Measurements from ENCODE around the gene FMN2.

Gene FMN2

DNA sequence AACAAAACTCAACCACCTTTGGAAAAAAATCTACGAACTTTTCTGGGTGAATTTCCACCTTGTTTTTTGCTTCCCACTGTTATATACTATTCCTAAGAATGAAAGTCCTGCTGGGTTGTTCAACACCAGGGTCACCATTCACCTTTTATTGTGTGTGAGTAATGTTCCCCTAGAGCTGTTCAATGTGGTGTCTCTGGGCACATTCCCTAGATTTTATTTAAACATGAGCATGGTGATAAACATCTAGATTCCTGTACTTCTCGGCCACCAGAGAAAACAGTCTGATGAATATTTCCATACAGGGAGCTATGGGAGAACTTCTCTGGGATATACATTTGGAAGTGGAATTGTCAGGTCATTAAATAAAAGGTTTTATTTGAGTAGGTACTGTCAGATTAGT lies 13.0 kb downstream of the FMN2 start:
- TF ChIP-seq, protein P1, sequence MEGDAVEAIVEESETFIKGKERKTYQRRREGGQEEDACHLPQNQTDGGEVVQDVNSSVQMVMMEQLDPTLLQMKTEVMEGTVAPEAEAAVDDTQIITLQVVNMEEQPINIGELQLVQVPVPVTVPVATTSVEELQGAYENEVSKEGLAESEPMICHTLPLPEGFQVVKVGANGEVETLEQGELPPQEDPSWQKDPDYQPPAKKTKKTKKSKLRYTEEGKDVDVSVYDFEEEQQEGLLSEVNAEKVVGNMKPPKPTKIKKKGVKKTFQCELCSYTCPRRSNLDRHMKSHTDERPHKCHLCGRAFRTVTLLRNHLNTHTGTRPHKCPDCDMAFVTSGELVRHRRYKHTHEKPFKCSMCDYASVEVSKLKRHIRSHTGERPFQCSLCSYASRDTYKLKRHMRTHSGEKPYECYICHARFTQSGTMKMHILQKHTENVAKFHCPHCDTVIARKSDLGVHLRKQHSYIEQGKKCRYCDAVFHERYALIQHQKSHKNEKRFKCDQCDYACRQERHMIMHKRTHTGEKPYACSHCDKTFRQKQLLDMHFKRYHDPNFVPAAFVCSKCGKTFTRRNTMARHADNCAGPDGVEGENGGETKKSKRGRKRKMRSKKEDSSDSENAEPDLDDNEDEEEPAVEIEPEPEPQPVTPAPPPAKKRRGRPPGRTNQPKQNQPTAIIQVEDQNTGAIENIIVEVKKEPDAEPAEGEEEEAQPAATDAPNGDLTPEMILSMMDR (IDR thresholded peaks at IDR 0.05): no peak
- TF ChIP-seq ZFX (IDR thresholded peaks at IDR 0.05; ENCODE audit: borderline replicate concordance): no peak
- no peak overlapping the region for H3K27ac ChIP-seq

DNA sequence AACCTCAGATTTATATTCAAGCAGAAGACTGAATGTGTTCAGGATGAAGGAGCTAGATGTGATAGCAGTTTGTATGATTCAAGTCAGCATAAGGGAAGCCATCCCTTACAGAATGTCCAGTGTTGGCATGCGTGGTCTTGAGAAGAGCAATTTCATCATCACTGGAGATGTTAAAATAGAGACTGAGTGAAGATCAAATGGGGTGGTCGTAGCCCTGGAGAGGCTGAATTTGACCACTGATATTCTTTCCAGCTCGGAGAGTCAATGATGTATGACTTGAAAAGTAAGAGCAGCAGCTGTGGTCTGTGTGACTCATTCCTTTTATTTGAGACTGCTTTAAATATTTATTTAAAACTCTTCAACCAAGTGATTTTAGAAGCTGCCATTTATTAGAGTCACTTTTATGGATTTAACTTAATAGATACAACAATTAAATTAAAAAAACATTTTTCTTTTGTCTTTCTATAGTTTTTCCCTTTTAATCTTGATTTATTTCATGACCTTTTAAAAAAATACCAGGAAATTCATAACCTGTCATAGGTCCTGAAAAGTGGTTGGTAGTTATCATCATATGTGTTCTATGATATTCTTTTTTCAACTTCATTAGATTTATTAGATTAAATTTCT lies 15.5 kb downstream of the FMN2 start:
- TF ChIP-seq, protein P1 (IDR thresholded peaks at IDR 0.05): no peak
- TF ChIP-seq ZFX (IDR thresholded peaks at IDR 0.05; ENCODE audit: borderline replicate concordance): no peak
- no peak overlapping the region for H3K27ac ChIP-seq

DNA sequence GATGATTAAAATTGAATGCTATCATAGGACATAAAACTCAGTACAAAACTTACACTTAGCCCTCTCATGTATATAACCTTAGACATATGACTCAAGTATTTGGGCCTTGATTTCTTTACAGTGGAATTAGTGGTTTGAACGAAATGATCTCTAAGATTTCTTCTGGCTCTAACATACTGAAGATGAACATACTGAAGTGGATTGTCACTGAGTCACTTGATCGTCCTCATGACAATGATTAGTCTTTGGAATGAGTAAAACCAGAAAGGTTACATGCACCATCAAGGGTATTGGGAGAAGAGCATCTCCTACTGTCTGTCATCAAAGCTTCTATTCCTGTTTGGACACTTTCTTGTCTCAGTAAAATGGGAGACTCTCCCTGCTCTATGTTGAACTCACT lies 17.4 kb downstream of the FMN2 start:
- H3K27ac ChIP-seq: no peak overlapping the region
- no peak for TF ChIP-seq ZFX (IDR thresholded peaks at IDR 0.05; ENCODE audit: borderline replicate concordance)
- TF ChIP-seq, protein P1 (IDR thresholded peaks at IDR 0.05): no peak

DNA sequence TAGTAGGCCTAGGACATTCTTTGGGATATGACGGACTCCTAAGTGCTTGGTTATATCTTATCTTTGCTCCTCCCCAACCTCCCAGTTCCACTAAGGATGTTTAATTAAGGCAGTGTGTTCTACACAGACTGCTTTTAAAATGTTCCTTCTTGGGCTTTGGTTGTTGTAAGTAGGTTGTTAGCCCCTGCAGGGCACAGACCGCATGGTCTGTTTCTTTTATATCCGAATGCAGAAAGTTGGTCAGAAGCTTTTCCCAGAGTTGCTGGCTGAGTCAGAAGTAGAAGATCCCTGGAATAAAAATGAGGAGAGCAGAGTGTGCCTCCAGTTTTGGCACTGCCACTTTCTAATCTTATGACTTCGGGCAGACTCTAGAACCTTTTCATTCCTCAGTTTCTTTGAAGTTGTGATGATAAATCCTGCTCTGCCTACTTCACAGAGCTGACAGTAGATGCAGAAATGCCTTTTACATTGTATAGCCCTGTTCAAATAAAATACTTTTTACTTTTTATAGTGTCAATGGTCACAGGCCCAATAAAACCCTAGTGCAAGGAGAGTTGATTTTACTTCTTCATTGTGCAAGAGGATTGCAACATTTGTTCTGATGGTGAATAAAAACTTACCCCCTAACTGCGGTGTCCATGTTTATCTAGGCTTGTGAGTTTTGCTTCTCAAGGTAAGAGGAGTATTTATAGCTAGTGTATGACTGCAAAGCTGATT lies 18.4 kb downstream of the FMN2 start:
- TF ChIP-seq ZFX (IDR thresholded peaks at IDR 0.05; ENCODE audit: borderline replicate concordance): no peak
- TF ChIP-seq, protein P1 (IDR thresholded peaks at IDR 0.05): no peak
- no peak overlapping the region for H3K27ac ChIP-seq

DNA sequence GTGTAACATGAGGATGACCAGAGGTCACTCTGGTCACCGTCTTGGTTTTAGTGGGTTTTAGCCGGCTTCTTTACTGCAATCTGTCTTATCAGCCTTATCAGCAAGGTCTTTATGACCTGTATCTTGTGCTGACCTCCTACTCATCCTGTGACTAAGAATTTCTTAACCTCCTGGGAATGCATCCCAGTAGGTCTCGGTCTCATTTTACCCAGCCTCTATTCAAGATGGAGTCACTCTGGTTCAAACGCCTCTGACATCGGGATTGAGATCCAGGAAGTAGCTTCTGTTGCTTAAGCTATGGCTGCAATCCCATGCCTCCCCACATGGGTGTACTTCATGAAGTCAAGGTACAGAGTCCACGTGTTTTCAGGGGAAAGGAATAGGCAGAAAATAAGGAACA lies 19.9 kb downstream of the FMN2 start:
- no peak overlapping the region for H3K27ac ChIP-seq
- TF ChIP-seq ZFX (IDR thresholded peaks at IDR 0.05; ENCODE audit: borderline replicate concordance): no peak
- TF ChIP-seq, protein P1 (IDR thresholded peaks at IDR 0.05): no peak

DNA sequence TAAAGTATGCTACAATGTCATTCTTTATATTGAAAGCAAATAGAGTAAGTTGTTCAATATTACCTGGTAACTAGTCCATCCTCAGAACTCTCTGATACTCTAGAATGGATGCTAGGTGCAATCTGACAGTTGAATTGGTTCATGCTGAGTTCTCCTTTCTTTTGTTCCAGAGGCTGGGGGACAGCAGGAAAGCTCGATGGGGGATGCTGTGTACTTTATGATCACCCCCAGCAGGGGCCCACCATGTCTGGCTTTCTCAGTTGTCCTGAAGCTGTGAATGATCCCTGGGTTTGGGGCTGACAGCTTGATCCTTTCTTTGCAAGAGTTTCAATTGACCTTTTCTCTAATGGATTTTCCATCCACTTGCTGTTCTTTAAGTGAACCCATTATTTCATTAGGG lies 22.5 kb downstream of the FMN2 start:
- no peak overlapping the region for H3K27ac ChIP-seq
- TF ChIP-seq, protein P1 (IDR thresholded peaks at IDR 0.05): no peak
- no peak for TF ChIP-seq ZFX (IDR thresholded peaks at IDR 0.05; ENCODE audit: borderline replicate concordance)

DNA sequence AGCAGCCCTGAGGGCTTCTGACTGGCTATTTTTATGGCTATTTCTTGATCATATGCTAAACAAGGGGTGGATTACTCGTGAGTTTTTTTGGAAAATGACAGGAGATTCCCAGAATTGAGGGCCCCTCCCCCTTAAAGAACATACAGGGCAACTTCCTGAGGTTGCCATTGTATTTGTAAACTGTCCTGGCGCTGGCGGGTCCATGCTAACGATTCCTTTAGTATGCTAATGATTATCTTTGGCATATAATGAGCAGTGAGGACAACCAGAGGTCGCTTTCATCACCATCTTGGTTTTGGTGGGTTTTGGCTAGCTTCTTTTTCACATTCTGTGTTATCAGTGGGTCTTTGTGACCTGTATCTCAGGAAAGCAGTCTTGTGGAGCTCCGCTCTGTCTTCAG lies 24.1 kb downstream of the FMN2 start:
- TF ChIP-seq, protein P1 (IDR thresholded peaks at IDR 0.05): no peak
- TF ChIP-seq ZFX (IDR thresholded peaks at IDR 0.05; ENCODE audit: borderline replicate concordance): no peak

More for the DNA sequence above, 24.1 kb downstream of the FMN2 start:
- no peak overlapping the region for H3K27ac ChIP-seq
